GM21619 (cell line): ENCODE results near the gene FLNB.

ENCODE experiments used
- ATAC-seq: cut with Tn5 transposase; IDR thresholded peaks from one replicate; pipeline ENCODE4 v1.9.1; 2021; ENCODE audit not compliant: unreplicated experiment

Gene FLNB

GRCh38 chr3:58157700-58158099, 149.5 kb downstream of the FLNB start:
- no peak for ATAC-seq

- no peak for ATAC-seq
These were observed 150.4 kb downstream of the FLNB start for GRCh38 chr3:58158442-58159153.

- no peak for ATAC-seq
These were observed 152.2 kb downstream of the FLNB start for GRCh38 chr3:58160399-58160798.

DNA sequence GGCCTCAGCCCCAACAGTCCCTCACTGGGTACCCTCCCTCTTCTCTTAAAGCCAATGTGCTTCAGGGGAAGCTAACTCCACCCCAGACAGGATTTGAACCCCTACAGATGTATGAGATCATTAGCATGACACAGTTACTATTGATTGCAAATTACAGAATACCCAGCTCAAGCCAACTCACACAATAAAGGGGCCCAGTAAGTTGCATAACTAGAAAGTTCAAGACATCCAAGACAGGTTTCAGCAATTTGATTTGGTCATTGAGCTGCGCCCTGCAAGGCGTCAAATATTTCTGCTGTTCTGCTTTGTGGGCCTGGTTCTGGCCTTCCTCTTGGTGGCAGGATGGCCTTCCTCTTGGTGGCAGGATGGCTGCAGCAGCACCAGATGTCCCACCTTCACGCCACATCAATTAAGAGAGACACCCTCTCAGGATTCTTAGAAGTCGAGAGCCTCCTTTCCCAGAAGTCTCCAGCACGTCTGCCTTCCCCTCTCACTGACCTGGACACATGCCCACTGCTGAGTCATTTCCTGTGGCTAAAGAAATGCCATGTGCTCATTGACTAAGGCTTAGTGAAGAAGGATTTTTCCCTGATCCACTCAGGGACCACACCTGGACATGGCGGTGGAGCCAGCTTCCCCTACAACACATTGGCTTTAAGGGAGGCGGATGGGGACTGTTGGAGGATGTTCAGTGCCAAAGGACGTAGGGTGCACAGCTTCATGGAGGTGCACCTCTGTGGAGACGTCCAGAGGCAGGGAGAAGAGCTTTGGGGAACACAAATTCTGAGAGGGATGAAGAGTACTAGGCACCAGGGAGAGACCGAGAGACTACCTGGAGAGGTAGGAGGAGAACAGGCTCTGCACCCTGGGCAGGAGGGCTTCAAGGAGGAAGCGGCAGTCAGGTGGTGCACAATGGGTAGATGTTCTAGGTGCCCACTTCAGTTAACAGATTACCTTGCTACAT, 153.5 kb downstream of the FLNB start:
- no peak for ATAC-seq

- ATAC-seq = no peak
These were observed 155.0 kb downstream of the FLNB start for GRCh38 chr3:58163234-58163633.

DNA sequence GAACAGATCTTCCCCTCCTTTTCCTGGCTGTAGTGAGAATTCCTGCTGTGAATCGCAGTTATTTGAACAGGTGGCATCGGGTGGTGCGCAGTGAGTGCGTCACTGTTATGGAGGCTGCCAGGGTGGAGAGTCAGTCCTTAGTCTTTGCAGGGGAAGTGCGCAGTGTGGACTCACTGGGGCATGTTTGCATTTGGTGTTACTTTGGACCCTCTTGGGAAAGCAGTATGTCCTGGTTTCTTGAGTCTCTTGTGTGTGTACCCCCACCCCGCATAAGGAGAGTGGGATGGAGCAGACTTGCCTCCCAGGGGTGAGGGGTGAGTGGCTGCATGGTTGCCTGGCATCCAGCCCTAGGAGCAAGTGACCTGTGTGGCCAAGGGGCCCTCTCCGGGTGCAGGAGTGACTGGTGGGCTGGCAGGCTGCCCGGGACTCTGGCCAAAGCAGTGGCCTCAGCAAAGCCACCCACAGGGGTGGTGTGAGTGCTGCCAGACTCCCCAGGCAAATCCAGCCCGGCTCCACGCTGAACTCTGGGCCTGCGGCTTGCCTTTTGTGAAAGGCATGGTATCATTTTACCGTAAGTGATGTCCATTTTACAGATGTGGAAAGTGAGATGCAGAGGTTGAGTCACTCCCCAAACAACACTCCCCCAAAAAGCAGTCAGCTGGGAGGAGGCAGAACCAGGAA, 156.1 kb downstream of the FLNB start:
- ATAC-seq = no peak

DNA sequence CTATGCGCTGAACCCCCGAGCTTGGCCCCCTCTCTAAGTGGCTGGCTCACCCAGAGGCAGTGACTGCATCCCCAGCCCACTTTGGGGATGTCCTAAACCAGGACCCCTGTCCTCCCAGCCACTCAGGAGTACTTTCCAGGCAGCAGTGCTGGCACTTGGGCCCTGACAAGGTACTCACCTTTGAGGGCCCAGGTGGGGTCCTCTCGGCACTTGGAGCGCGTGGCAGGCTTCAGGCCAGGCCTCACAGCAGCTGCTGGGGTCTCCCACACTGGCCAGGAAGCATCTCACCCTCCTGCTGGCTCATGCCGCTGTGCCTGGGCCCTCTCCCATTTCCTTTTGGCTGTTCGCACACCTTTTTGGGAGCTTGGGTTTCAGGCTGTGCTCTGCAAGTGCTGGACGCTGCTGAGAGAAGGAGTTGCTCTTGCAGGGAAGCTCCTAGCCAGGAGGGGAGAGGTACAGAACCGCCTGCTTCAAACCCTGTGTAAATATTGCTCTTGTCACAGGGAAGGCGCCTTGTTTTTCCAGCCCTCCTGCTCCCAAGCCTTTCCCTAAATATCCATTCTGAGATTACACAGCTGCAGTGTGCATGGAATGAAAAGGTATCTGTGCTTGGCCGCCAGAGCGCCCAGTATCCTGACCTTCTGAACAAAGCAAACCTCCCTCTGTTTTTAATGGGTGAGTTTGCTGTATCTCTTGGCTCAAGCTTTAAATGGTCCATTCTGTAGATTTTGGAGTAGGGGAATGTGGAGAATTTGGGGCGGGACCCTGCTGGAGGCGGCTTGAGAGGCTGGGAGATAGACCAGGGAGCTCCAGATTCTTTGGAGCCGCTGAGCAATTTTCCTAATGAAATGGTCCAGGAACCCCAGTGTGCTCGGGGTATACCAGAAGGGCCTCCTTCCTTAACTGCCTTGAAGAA, 156.9 kb downstream of the FLNB start:
- ATAC-seq = no peak

GRCh38 chr3:58167431-58168351, 159.5 kb downstream of the FLNB start:
- no peak for ATAC-seq

GRCh38 chr3:58168498-58168897, 160.3 kb downstream of the FLNB start:
- ATAC-seq = no peak

DNA sequence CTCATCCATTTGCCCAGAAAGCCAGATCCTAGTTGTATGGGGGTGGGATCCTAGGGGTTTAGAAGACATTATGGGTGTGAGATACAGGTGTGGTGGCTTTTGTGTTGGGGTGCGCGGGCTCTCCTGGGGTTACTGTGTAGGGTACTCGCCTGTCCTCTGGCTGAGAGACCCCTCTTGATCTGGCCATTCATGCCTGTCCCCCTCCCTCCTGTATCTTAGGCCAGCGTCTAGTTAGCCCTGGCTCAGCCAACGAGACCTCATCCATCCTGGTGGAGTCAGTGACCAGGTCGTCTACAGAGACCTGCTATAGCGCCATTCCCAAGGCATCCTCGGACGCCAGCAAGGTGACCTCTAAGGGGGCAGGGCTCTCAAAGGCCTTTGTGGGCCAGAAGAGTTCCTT, 161.1 kb downstream of the FLNB start:
- ATAC-seq = no peak

DNA sequence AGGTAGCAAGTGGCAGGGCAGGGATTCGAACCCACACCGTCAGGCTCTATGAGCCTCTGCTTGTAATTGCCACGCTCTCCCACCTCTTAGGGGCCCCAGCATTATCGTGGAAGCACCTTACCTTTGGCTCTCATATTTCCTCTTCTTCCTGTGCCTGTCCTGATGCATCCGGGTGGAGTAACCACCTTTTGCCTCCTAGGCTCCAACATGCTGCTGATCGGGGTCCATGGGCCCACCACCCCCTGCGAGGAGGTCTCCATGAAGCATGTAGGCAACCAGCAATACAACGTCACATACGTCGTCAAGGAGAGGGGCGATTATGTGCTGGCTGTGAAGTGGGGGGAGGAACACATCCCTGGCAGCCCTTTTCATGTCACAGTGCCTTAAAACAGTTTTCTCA, 162.2 kb downstream of the FLNB start:
- no peak for ATAC-seq

- no peak for ATAC-seq
These were observed 162.9 kb downstream of the FLNB start for GRCh38 chr3:58171126-58171525.

- no peak for ATAC-seq
These were observed 164.9 kb downstream of the FLNB start for GRCh38 chr3:58173029-58173668.

DNA sequence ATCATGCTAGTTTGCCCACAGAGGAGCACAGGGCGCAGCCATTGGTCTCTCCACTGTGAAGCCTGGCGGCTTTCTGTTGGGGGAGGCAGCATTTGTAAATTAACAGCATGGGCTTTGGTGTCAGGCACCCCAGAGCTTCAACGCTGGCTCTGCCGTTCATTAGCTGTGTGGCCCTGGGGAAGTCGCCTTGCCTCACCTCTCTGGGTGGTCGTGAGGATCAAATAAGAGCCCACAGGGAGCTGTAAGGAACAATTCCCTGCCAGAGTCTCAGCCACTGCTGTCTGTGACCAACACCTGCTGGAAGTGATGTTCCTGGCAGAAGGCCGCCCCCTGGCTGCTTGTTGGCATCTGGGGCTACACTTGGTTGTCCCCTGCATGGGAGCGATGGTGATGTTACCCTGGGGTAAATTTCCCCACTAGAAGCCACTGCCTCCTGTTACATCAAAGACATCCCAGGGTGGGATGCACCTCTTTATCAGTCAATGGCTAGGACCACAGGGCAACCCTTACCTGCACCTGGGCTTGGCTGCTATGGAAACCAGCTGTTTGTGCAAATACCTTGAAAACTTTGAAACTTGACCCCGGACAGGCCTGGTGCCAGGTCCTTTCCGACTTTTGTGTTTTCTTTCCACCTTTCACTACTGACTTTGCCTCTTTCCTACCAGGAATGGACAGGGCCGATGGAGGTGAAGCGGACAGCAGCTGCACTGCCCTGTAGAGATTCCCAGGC, 165.6 kb downstream of the FLNB start:
- no peak for ATAC-seq

GRCh38 chr3:58175187-58175436, 166.9 kb downstream of the FLNB start:
- ATAC-seq = no peak

- ATAC-seq = no peak
These were observed 167.4 kb downstream of the FLNB start for GRCh38 chr3:58175437-58176184.

GRCh38 chr3:58176185-58176530, 167.9 kb downstream of the FLNB start:
- no peak for ATAC-seq
